Activated CD8-positive, alpha-beta memory T cell treated with anti-CD3 and anti-CD28 coated beads, Interleukin-2, amount 50 U/mL, for 24 hours (primary cell): ENCODE measurements around the gene LTC4S.
A peak's percentile ranks its signal among the peaks of the same experiment; 100 is the strongest.

Source experiments
- DNase-seq: peaks from one replicate; pipeline ENCODE4 v3.0.0-alpha.2; 2020; ENCODE audit errors: extremely low read depth

The LTC4S gene

GRCh38 chr5:179812135-179812825 is 18.5 kb downstream of the LTC4S start:
- DNase-seq, result no peak

GRCh38 chr5:179812997-179813607 is 19.3 kb downstream of the LTC4S start:
- DNase-seq, result no peak

DNA sequence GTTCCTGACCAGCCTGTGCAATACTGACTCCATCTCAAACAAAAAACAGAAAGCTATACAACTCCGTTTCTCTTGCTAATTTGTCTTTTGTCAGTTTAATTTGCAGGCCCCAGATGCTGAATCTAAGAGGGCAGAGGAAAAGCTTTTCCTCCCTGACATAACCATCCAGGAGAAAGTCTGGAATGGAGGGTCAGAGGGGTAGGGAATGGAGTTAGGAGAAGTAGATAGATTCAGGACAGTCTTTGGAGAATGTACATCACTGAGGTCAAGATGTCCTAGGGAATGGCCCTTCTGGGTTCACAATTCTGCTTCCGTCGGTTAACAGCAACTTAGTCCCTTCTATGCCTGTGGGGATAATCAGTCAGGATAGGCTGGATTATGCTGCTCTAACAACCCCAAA is 20.3 kb downstream of the LTC4S start:
- DNase-seq, result no peak

GRCh38 chr5:179815491-179816249 is 21.9 kb downstream of the LTC4S start:
- DNase-seq, result no peak

- DNase-seq, result no peak
Observed at GRCh38 chr5:179816401-179816795, 22.6 kb downstream of the LTC4S start.

DNA sequence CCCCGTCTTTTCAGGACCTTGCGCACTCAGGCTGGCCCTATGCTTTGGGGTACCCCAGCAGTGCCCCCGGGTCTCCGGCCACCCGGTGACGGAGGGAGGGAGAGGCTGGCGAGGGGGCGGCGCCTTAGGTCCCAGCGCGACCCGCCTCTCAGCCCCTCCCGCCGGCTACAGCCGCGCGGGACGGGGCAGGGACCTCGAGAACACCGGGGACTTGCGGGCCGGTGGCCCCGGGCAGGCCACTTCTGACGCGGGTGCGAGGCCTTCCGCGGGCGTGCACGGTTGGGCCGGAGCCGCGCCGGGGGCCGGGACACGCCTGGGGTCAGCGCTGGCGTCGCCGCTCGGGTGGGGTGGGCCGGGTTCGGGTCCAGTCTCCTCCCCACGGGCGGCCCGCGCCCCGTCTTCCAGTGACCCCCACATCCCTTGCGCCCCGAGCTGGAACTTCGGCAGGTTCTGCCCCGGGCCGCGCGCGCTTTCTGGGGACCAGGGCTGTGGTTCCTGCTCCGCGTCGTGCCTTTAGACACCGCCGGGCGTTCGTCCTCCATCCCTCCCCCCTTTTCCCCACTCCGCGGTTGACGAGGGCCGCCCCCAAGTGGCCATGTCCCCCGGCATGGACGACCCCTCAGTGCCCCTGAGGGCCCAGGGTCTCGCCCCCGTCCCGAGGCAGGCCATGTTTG is 23.1 kb downstream of the LTC4S start:
- no peak for DNase-seq

DNA sequence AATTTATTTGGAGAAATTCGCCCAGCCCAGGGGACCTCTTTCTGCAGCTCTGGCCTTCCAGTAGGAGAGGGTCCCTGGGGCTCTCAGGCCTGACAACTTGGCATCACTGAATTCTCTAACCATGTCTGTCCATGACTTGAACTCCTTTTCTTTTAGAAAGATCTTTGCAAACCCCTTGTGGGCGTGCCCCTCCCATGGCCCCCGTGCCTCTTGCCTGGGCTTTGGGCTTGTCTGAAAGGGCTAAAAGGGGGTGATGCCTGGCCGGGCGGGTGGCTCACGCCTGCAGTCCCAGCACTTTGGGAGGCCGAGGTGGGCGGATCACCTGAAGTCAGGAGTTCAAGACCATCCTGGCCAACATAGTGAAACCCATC is 23.7 kb downstream of the LTC4S start:
- no peak for DNase-seq

DNA sequence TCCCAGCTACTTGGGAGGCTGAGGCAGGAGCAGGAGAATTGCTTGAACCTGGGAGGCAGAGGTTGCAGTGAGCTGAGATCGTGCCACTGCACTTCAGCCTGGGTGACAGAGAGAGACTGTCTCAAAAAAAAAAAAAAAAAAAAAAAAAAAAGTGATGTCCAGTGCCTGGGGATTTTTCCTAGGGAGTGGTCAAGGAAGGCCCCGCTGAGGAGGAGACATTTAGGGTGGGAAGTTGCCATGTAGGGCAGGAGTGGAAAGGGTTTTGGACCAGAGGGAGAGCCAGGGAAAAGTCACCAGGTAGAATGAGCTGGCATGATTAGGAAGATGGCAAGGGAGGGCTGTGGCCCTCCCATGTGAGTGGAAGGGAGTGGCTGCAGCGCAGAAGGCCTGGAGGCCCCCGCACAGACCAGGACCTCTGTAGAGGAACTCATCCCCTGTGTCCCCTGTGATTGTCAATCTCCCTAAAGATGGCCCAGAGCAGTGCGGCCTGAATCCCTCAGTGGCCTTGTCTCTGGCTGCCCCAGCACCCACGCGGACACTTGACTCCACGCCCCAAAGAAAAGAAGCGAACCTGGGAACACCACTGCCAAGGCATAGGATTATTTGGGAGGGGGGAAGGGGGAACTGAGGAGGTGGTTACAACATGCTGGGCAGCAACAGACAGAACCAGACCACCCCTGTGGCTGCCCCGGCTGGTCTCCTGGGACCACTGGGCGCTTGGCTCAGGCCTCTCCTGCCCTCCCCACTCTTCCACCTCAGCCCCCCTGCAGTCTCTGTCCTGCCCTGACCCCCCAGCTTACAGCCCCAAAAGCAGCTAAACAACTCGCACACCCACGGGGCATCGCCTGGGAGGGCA is 24.3 kb downstream of the LTC4S start:
- no peak for DNase-seq

GRCh38 chr5:179818746-179819295 is 25.0 kb downstream of the LTC4S start:
- DNase-seq, result peak; percentile 68

GRCh38 chr5:179819296-179820126 is 25.7 kb downstream of the LTC4S start:
- DNase-seq, result no peak

DNA sequence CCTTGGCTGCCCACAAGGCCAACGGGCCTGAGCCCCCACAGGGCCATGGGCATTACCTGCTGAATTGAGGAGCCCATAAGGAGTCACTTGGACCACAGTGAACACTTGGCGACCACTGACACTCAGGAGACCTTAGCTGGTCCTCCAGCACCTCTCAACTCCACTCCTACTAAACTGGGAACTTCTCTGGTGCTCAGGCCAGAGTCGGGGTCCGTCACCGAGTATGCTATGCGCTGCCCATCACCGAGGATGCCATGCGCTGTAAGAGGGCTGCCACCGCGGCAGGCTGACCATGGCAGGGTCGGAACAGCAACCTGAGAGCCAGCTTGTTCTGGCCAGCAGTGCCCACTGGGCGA is 26.3 kb downstream of the LTC4S start:
- no peak for DNase-seq

DNA sequence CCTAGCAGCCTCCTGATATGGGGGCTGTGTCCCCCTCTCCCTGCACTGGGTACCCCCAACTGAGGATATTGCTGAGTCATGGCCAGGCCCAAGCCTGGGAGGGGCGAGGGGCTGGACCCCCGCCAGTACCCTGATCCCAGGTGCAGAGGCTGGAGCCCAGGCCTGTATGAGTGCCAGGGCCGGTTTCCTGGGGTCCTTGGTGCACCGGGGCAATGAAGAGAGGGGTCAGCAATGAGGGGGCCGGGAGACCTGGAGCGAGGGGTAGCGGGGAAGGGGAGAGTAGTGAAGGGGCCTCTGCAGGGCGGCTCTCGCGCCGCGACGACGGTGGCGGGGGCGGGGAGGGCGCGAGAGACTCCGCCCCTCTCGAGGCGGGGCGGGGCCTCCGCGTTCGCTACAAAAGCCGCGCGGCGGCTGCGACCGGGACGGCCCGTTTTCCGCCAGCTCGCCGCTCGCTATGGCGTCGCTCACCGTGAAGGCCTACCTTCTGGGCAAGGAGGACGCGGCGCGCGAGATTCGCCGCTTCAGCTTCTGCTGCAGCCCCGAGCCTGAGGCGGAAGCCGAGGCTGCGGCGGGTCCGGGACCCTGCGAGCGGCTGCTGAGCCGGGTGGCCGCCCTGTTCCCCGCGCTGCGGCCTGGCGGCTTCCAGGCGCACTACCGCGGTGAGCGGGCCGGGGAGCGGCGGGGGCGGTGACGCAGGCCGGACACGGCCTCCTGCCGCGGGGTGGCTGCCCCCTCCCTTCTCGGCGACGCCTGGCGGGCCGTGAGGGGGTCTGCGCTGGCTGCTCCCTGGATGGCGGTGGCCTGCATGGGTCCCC is 26.9 kb downstream of the LTC4S start, which contains the start of gene SQSTM1:
SQSTM1 (plus strand) TSS at position 423 of the 815 bp plus-strand sequence; CDS start at position 455, 32 bp downstream.
- DNase-seq, result no peak

GRCh38 chr5:179821298-179822058 is 27.7 kb downstream of the LTC4S start:
- peak; percentile 59 for DNase-seq

DNA sequence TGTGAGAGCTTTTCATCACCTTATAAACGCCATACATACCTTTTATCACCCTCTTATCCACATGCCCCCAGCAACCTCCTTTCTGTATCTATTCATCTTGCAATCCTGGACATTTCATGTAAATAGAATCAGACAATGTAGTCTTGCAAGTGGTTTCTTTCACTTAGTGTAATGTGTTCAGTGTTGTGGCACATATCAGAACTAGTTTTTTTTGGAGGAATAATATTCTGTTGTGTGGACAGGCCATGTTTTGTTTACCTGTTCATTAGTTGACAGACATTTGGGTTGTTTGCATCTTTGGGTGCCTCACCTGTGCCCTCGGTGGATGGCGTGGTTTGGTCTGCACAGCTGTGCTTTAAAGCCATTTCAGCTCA is 28.3 kb downstream of the LTC4S start:
- DNase-seq, result no peak

DNA sequence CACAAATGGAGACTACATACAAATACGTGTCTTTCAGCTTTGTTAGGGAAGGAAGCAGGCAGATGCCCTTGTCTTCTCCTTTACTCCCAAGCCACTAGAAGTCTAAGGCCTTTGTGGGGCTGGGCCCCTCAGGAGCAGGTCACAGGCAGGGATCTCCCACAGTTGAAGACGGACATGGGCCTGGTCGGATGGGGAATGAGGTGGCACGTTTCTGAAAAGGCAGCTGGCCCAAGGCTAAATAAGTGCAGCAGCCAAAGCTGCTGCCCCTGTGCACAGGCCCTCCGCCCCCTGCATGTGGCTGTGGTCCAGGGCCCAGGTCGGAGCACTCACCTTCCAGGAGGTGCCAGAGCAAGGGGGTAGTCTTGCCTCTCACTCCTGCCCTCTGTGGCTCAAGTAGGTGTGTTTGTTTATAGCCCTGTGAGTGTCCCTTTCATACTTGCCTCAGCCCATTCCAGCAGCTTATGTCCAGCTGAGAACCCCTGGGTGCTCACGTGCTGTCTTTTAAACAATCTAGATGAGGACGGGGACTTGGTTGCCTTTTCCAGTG is 28.7 kb downstream of the LTC4S start:
- no peak for DNase-seq

DNA sequence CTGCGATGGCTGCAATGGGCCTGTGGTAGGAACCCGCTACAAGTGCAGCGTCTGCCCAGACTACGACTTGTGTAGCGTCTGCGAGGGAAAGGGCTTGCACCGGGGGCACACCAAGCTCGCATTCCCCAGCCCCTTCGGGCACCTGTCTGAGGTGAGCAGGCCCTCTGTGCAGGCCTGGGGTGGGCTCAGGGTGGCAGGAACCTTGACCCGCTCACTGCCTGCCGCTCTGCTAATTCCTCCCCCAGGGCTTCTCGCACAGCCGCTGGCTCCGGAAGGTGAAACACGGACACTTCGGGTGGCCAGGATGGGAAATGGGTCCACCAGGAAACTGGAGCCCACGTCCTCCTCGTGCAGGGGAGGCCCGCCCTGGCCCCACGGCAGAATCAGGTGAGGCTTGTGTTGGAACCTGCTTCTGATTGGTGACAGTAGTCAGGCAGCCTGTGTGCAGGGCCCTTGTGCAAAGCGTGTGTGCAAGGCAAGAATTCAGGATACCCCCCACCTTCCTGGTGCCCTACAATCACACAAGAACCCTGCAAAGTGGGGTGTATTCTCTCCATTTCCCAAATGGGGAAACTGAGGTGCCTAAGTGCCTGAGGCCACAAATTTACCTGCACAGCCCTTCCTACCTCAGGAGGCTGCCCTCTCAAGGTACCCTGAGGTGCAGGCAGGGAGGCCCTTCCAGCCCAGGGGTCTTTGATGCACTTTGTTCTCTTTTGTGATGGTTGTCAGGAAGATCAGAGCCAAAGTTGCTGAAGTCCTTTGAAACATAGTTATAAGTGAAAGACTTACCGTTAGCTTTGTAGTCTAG is 30.4 kb downstream of the LTC4S start:
- DNase-seq, result no peak

DNA sequence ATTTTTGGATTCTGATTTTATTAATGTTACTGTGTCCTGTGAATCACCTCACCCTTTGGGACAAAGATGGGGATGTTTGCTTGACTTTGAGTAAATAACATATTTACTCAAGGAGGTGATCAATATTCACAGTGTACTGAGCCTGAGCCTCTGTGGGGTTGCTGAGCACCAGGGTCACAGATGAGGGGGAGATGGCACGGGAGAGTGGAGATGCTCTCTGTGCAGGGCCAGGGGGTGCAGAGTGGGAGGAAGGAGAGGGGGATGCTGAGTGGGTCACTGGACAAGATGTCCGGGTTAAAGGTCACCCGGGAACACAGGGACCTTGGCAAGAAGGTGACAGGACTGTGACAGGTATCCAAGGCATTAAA is 30.9 kb downstream of the LTC4S start:
- DNase-seq, result no peak
